Heart left ventricle (tissue), 13 donors: ENCODE results near the gene AFAP1L1.

Source experiments
- CTCF ChIP-seq, 12 donors: fragments of 200-600 bp; sonication (generic) in 4 of 12; IDR thresholded peaks; one replicate each; pipeline versions ENCODE4 v1.5.0 to v1.8.0; 2018 to 2022; ENCODE audit warnings: antibody characterized with exemption in 12 of 12, mild to moderate bottlenecking in 5 of 12
- POLR2A ChIP-seq, 2 donors: fragments of 450-650 bp; IDR thresholded peaks; one replicate each; pipeline ENCODE4 v1.6.1; 2017; ENCODE audit warnings: antibody characterized with exemption in 2 of 2, mild to moderate bottlenecking in 2 of 2, moderate library complexity in 2 of 2
- donor health status: ischemic (EF 13 %, LVEDD 7.1; RV severe dilation, severe dysfunction).
- donor health status: DM: no; HTN: yes; CAD: no.
- donor health status: DM: no; HTN: no; CAD: no.
- donor health status: ischemic (EF 25% LVEDD 6.9; RV normal size, moderate dysfunction).
- donor health status: ischemic (EF 25% LVEDD 5.7; RV mildly dilated, moderate dysfunction).
- donor health status: ischemic (EF 35%, LVEDD 5.7; RV mildly dilated, moderate dysfunction).
- donor health status: nonischemic (EF 11% LVEDD 7.7; RV severe dilation, severe dysfunction).
- donor health status: DM: yes; HTN: yes; CAD: no.
- donor health status: PGD.
- donor health status: ischemic (EF 29% LVEDD 5.4; RV normal size, mild dysfunction).
- donor health status: nonischemic (EF 23%, LVEDD 6.1; RV moderate dilation, normal function).

GRCh38 chr5:149223081-149223848 is 48.4 kb upstream of the AFAP1L1 start:
- TF ChIP-seq CTCF (IDR thresholded peaks at IDR 0.05), result no peak
- TF ChIP-seq POLR2A (IDR thresholded peaks at IDR 0.05), result no peak
